ENCODE results near the gene LBX1. TPM values are rescaled to one million over a fixed set of nuclear protein-coding genes. Genes with fewer than 3 reads are reported as not detected.

The LBX1 gene
- total and polyA plus RNA-seq, 2 experiments from 2014 or later: not detected

GRCh38 chr10:101267776-101268175 is 38.5 kb upstream of the LBX1 start:
- Histone ChIP-seq H3K4me3 (no peak overlapping the region), H3K36me3 (no peaks in the 10 kb centered on the region), H3K9me3 (ENCODE audit: low read depth) (no peaks in the 10 kb centered on the region), H3K27ac (no peak overlapping the region), H3K27me3 (no peaks in the 10 kb centered on the region), H3K4me1 (ENCODE audit: low read depth) (no peaks in the 10 kb centered on the region)
- DNase-seq (ENCODE audit: low read depth in 1 of 2, low spot score in 1 of 2): no peak
- no peak for TF ChIP-seq CTCF (IDR thresholded peaks at IDR 0.05; ENCODE audit: low read depth, low read length)

- Histone ChIP-seq H3K27ac (no peak overlapping the region), H3K36me3 (no peaks in the 10 kb centered on the region), H3K9me3 (ENCODE audit: low read depth) (no peaks in the 10 kb centered on the region), H3K4me3 (no peak overlapping the region), H3K27me3 (no peaks in the 10 kb centered on the region), H3K4me1 (ENCODE audit: low read depth) (no peaks in the 10 kb centered on the region)
- TF ChIP-seq CTCF (IDR thresholded peaks at IDR 0.05; ENCODE audit: low read depth, low read length): no peak
- DNase-seq (ENCODE audit: low read depth in 1 of 2, low spot score in 1 of 2): no peak
These were observed 38.0 kb upstream of the LBX1 start for GRCh38 chr10:101267290-101267680.

GRCh38 chr10:101266381-101267289 is 37.4 kb upstream of the LBX1 start:
- Histone ChIP-seq H3K27me3 (no peaks in the 10 kb centered on the region), H3K27ac (no peak overlapping the region), H3K4me3 (no peak overlapping the region), H3K36me3 (no peaks in the 10 kb centered on the region), H3K4me1 (ENCODE audit: low read depth) (no peaks in the 10 kb centered on the region), H3K9me3 (ENCODE audit: low read depth) (no peaks in the 10 kb centered on the region)
- no peak for TF ChIP-seq CTCF (IDR thresholded peaks at IDR 0.05; ENCODE audit: low read depth, low read length)
- DNase-seq (ENCODE audit: low read depth in 1 of 2, low spot score in 1 of 2): no peak

- Histone ChIP-seq H3K27me3 (no peaks in the 10 kb centered on the region), H3K36me3 (no peaks in the 10 kb centered on the region)
These were observed 34.0 kb upstream of the LBX1 start for GRCh38 chr10:101263150-101263752.

GRCh38 chr10:101262147-101262546 is 32.9 kb upstream of the LBX1 start:
- H3K27ac ChIP-seq: no peak overlapping the region
- no peaks in the 10 kb centered on the region for H3K27me3 ChIP-seq
- TF ChIP-seq CTCF (IDR thresholded peaks at IDR 0.05; ENCODE audit: low read depth, low read length): no peak
- H3K4me3 ChIP-seq: no peak overlapping the region
- H3K9me3 ChIP-seq (ENCODE audit: low read depth): no peaks in the 10 kb centered on the region
- DNase-seq (ENCODE audit: low read depth in 1 of 2, low spot score in 1 of 2): no peak
- H3K4me1 ChIP-seq (ENCODE audit: low read depth): no peaks in the 10 kb centered on the region
- H3K36me3 ChIP-seq: no peaks in the 10 kb centered on the region

More at GRCh38 chr10:101263150-101263752, 34.0 kb upstream of the LBX1 start:
- DNase-seq (ENCODE audit: low read depth in 1 of 2, low spot score in 1 of 2): no peak
- TF ChIP-seq CTCF (IDR thresholded peaks at IDR 0.05; ENCODE audit: low read depth, low read length): no peak
- H3K4me1 ChIP-seq (ENCODE audit: low read depth): no peaks in the 10 kb centered on the region
- no peak overlapping the region for H3K27ac ChIP-seq
- no peaks in the 10 kb centered on the region for H3K9me3 ChIP-seq (ENCODE audit: low read depth)
- no peak overlapping the region for H3K4me3 ChIP-seq

Measured in cardiac muscle cell (in vitro differentiated cells and primary cell).